HG03439 (cell line): Measurements from ENCODE around the gene HDAC4.

Experiments used
- ATAC-seq: cut with Tn5 transposase; IDR thresholded peaks from one replicate; pipeline ENCODE4 v1.9.1; 2021; ENCODE audit warnings: mild to moderate bottlenecking, moderate library complexity; ENCODE audit not compliant: unreplicated experiment

The HDAC4 gene

DNA sequence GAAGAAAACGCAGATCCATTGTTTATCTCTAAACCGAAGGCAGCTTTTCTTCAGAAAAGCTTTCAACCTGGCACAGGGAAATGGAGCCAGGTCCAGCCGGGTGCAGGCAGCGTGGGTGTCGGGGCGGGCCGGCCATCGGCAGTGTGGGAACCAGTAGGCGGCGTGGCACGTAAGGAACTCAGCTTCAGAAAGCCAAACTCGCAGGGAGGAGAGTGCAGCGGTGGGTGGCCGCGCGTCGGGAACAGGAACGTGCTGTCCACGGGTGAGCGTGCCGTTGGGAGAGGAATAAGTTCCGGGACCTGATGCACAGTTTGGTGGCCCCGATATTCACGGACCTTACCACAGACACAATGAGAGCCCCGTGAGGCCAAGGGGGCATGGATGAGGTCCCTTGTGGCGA lies 282.6 kb downstream of the HDAC4 start:
- no peak for ATAC-seq

GRCh38 chr2:239117831-239118230 lies 283.0 kb downstream of the HDAC4 start:
- no peak for ATAC-seq

DNA sequence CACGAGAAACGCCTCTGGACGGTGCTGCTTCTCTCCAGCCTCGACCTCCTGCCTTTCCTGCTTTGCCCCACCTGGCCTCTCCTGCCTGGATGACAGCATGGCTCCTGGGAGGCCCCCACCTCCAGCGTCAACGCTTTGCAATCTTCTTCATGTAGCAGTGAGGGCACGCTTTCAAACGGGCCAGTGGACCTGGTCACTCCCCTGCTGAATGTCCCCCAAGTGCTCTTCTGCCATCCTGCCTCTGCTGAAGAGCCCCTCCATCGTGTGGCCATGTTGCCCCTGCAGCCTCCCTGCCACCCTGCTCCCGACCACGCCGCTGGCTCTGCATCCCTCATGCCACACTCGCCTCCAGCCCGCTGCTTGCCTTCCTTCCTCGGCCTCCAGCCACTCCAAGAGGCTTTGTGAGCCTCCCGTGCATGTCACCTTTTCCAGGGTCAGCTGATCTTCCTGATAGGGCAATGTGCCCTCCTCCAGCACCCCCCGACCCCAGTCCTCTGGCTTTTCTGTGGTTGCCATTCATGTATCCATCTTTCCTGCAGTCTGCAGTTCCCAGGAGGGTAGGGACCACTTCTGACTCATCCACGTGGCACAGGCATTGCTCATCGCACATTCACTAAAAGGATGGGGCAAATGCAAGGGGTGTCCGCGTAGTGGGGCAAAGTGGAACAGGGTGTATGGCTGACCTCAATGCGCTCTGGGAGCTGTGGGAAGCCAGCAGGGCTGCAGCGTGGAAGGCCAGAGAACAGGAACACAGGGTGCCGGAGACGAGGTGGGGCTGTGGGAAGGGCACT lies 284.2 kb downstream of the HDAC4 start:
- no peak for ATAC-seq

- no peak for ATAC-seq
These were observed 285.2 kb downstream of the HDAC4 start for GRCh38 chr2:239115616-239116015.

DNA sequence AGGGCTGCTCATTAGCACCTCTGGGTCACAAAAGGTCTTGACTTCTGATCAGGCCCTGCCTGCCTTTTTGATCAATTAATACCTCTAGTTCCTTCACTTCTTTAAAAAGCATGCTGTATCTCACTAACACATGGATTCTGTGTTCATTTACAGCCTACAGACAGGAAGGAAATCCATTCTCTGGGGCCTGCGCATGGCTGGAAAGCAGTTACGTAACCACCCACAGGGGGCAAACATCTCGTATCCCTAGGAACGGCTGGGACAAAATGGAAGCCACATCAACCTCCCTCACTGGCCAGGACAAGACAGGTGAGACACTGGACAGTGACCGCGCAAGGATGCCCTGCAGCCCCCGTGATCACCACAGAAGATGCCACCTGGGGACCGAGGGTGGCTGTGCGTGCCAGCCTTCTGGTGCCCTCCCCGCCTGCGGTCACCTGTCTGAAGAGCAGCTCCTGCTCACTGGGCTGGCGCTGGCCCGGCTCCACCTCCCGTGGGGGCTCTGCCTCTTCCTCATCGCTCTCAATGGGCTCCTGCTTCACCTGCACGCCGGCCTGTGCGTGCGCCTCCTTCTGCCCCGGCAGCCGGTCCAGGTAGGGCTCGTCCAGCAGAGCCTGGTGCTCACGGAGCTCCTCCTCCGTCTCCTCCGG lies 286.1 kb downstream of the HDAC4 start:
- ATAC-seq: no peak

DNA sequence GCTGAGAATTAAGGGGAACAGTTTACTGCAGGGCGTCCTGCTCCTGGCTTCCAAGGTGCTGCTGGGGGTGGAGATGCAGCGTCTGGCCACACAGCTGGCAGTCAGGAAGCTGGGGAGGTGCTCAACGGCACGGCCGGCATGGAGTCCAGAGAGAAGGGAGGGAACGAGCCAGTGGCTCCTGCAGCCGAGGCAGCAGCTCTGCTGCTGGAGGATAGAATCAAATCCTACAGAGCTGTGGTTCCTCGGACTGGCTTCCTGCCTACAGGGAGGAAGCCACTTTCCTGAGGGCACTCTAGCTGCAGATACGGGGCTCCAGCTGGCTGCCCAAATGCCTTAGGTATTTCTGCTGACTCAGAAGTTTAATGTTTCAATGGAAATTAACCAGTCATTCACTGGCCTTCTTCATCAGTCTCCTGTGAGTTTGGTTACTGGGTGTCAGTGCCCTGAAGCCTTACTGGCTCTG lies 286.7 kb downstream of the HDAC4 start:
- ATAC-seq: no peak

- ATAC-seq: no peak
These were observed 287.2 kb downstream of the HDAC4 start for GRCh38 chr2:239113615-239114014.

GRCh38 chr2:239113171-239113570 lies 287.6 kb downstream of the HDAC4 start:
- no peak for ATAC-seq

GRCh38 chr2:239112127-239112774 lies 288.6 kb downstream of the HDAC4 start:
- ATAC-seq: no peak

DNA sequence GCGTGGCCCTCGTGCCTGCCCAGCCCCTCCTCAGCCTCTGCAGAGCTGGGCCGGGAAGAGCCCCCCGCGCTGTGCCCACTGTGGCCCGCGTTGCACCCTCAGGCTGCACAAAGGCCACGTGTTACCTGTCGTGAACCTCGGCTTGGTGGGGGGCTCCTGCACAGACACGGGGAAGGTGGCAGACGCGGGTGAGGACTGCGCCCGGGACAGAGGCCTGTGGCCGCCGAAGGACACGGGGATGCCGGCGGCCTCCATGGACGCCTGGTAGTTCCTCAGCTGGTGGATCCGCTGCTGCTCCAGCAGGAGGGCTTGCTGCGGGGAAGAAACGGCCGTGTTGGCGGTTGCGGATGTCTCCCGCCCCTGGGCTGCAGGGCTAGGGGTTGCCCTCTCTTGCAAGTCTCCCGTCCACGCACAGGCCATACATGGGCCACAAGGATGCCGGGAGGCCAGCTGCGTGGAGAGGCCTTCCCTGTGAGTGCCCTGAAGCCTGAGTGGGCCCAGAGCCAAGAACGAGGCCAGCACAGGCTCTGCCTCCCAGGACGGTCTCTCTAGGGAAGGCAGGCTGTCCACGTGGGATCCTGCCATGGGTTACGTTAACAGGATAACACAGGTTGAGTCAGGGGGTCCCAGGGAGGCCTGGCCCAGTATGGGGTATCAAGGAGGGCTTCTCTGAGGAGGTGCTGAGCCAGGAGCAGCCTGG lies 289.3 kb downstream of the HDAC4 start:
- no peak for ATAC-seq

- ATAC-seq: no peak
These were observed 290.2 kb downstream of the HDAC4 start for GRCh38 chr2:239110595-239111048.

- no peak for ATAC-seq
These were observed 290.8 kb downstream of the HDAC4 start for GRCh38 chr2:239109928-239110545.

DNA sequence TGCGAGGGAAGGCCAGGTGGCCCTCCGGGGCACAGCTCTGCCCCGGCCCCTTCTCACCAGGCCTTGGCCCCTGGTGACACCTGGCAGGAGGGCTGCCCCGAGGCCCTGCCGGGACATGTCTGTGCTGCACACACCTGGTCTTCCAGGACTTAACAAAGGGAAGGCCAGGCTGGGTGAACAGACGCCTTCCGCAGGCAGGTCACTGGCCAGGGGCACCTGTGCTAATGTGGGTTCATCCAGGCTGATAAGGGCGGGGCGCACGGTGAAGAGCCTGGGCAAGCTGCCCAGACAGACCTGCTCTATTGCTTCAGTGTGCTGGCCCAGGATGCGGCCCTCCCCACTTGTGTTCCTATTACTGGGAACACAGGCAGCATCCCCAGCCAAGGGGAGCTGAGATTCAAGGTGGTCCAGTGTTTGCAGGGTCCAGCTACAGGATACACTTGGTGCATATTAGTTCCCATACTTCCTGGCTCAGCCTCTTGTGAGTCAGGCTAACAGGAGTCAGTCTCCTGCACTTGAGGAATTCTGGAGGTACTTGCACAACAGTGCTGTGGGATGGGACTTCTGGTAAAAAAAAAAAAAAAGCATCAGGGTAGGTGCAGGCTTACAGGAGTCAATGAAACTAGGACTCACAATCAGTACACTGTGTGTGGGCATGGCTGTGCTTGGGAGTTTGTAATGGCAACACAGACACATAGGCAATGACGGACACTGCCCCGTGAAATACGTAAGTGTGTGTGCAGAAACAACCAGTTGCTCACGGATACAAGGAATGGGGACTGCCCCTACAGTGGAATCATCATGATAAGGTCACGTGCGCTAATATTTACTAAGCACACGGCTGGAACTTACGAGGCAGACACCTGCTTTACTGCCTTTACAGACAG lies 291.5 kb downstream of the HDAC4 start:
- ATAC-seq: no peak

- no peak for ATAC-seq
These were observed 292.4 kb downstream of the HDAC4 start for GRCh38 chr2:239108459-239108858.

DNA sequence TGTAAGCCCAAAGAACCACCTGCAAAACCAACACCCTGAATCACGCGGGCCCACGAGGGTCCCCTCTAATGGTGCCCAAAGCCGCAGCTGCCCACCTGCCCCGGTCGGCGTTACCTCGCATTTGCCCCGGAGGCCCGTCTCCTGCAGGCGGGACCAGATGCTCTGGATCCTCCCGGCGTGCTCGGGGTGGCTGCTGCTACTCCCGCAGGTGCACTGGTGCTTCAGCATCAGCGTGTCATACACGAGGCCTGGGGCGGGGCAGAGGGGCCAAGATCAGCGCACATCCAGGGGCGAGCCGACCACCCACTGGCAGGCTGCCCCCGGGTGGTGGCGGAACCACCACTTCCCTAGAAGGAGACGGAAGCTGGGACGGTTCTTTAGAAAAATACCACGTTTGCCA lies 292.9 kb downstream of the HDAC4 start:
- no peak for ATAC-seq

GRCh38 chr2:239106966-239107365 lies 293.9 kb downstream of the HDAC4 start:
- ATAC-seq: no peak

DNA sequence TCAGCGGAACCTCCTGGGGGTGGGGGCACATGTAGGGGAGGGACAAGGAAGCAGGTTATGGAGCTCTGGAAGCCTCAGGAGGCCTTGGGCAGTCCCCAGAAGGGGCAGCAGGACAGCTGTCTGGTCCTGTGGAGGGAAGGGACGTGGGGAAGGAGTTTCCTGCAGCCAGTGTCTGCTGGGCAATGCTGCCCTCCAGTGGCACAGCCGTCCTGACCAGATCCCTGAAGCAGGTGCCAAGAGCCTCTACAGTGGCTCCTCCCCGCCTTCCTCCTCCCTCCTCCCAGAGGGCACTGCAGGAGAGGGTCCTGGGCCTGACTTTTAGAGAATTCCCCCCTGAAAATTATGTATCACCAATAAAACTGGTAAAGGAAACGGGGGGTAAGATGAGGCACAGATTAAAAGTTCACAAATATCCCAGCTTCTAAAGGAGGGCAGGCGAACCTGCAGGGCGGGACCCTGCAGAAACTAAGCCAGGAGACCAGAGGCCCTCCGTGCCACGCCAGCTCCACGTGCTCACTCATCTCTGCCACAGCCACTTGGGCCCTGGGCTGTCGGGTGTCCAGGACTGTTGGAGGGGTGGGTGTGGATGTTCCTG lies 294.4 kb downstream of the HDAC4 start:
- no peak for ATAC-seq

DNA sequence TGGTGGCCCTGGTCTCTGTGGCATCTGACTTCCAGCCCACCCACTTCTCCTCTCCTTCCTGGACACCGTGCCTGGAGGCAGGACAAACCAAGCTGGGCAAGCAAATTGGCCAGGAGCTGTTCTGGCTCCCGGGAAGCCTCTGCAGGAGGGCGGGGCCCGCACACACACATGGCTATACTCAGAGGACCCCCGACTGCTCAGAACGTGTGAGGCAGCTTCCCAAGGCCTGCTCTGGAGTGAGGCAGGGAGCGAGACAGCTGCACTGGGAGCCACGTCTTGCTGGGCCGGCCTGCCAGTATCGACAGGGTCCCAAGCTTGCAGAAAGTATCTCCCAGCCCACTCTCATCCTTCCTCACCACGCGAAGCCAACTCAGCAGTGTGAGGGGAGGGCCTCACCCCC lies 295.6 kb downstream of the HDAC4 start:
- no peak for ATAC-seq

GRCh38 chr2:239104800-239105199 lies 296.0 kb downstream of the HDAC4 start:
- ATAC-seq: no peak
